ENCODE results near the gene SMOC2.

SMOC2 gene

DNA sequence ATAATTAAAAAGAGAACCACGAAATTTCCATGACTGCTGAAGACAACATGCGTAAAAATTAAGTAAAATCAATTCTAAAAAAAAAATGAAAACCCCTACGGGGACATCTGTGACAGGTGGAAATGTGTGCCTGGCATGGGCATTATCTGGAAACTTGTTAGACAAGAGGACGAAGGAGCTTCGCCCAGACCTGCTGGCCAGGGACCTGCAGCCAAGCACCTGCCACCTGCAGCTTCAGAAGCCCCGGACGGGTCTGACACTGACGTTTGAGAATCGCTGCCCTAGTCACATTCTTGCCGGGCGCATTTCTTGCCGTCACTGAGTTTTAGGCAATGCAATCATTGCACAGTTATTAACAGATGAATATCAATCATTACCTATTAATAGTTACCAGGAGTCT is 140.3 kb downstream of the SMOC2 start:
- FAIRE-seq = no peak

DNA sequence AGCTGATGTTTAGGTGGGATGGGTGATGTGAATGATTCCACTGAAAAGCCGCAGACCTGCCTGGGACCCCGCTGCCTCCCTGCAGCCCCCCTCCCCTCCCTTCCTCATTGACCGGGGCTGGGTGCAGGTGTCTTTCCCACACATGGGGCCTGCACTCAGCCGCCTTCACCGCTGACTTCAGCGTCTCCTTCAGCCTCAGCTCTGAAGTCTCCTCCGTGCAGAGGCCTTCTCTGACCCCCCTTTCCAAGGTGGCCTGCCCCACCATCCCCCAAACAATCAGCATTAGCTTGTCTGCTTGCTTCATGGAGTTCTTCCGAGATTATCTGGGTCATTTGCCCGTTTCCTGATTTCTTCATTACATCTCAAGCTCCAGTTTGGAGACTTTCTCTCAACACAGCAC is 140.7 kb downstream of the SMOC2 start:
- FAIRE-seq = no peak

DNA sequence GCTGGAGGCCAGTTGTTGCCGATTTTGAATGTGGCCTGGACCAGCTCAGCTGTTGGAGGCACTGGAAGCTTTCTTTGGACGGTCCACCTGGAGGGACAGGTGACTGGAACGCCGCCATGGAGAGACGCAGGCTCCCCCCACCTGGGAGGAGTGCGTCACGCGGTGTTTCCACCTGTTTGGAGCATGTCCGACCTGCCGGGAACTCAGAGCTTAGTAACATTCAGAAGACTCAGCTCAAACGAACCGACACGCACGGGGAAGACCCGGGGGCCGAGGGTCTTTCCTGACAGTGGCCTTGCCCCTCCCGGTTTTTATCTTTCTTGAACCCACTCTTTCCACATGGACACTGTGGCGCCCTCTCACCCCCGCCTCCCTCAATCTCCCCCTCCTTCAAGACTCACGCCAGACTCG is 141.6 kb downstream of the SMOC2 start:
- FAIRE-seq = no peak

DNA sequence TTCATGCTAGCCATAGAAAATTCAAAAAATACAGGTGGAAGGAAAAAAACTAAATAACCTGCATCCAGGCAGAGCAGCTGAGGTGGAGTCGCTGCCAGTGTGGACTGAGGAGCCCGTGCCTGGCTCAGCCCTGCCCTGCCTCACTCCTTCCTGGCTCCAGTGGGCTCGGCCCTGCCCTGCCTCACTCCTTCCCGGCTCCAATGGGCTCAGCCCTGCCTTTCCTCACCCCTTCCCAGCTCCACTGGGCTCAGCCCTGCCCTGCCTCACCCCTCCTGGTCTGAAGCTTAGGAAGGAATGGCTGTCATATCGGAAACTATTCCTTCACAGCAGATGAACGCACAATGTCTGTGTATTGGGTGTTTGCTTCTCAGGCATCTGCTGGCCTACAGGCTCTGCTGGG is 142.1 kb downstream of the SMOC2 start:
- FAIRE-seq = no peak

DNA sequence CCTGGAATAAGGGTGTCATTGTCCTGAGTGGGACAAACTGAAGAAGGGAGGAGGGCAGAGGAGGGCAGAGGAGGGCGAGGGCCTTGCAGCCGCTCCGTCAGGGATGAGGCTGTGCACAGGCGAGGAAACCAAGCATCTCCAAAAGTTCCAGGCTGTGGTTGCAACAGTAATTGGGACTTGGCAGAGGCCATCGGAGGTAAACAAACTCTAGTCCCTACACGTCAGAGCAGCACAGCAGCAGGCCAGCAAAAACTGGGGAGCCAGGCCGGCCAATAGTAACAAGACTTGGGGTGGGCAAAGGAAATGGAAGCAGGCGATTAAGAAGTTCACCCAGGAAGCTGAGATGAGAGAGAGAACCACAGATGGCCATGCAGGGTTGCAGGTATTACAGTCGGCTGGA is 142.8 kb downstream of the SMOC2 start:
- no peak for FAIRE-seq

DNA sequence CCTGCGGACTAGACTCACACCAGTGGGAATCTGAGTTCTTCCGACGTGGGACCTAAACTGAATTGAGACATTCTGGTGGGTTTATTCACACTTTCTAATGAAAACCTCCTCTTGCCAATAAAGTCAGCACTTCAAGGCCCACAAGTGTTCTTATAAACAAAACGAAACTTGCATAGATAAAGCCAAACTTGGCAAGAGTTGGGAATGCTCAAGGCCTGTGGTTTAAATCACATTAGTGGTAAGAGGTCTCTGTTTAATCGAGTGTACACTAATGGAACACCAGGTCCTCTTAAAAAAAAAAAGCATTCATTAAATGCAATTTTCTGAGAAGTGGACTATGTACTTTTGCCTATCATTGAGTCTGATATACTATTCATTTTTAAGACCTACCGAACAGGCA is 143.3 kb downstream of the SMOC2 start:
- no peak for FAIRE-seq

DNA sequence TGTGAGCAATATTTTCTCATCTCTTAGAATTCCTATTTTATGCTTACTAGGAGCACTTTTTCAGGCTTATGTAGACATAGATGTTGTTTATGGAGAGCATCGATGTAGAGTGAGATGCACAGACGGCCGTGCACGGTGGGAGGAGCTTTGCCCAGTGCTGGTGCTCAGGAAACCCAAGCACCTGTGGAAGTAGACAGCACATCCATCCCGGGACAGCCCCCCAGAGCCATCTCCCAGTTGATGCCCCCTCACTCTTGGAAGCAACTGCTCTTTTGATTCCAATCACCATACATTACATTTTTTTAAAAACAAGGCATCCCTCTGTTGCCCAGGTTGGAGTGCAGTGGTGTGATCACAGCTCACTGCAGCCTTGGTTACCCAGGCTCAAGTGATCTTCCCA is 143.7 kb downstream of the SMOC2 start:
- no peak for FAIRE-seq

DNA sequence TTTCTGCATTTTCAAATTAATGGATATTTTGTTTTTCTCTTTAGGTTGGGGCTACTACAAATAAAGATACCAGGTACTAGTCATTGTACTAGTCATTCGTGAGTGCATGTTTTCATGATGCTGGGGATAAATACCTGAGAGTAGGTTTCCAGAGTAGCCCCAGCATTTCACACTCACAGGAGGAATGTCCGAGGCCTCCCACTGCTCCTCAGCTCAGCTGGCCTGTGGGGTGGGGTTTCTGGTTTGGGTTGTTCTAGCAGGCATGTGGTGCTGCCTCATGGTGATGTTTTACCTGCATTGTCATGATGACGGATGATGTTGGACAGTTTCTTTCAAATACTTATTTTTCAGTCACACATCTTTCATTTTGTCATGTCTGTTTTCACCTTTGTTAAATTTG is 144.5 kb downstream of the SMOC2 start:
- FAIRE-seq = no peak

DNA sequence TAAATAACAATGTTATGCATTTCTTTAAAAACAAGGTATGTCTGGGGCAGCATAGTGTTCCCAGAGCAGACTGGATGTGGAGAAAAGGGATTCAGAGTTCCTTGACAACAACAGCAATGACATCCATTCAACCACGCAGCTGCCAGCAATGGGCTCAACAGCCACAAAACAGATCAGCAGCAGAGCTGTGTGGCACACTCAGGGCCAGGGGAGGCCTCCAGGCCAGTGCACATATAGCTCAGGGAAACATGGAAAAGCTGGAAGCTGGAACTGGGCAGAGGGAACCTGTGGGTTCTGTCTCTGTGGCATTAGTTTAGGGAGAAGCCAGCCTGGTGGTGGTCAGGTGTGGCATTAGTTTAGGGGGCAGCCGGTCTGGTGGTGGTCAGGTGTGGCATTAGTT is 148.3 kb downstream of the SMOC2 start:
- FAIRE-seq = no peak

DNA sequence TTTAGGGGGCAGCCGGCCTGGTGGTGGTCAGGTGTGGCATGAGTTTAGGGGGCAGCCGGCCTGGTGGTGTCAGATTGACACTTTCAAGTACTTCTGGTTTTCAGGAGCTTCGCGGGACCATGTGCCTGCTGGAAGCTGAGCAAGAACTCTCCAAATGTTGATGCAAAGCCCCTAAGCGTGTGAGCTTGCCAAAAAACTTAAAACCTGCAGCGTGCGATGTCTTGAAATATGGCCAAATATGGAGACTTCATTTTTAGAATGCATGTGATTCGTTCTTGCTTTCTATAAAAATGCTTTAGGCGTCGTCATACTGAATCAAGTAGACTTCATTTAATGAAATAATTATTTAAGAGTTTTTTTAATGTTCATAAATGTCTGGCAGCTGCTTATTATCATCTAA is 149.4 kb downstream of the SMOC2 start:
- FAIRE-seq = no peak

DNA sequence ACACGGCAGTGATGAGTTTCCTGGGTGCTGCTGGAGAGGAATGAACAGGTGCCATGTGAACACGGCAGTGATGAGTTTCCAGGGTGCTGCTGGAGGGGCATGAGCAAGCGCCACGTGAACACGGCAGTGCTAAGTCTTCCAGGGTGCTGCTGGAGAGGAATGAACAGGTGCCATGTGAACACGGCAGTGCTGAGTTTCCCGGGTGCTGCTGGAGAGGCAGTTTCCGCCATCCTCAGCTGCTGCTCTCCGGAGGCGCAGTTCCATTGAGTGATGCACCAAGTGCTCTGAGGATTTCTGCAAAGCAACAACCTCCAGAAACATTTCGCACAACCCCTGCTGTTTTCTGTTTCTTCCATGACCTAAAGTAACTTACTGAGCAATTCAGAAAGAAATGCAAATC is 155.4 kb downstream of the SMOC2 start:
- FAIRE-seq = no peak

DNA sequence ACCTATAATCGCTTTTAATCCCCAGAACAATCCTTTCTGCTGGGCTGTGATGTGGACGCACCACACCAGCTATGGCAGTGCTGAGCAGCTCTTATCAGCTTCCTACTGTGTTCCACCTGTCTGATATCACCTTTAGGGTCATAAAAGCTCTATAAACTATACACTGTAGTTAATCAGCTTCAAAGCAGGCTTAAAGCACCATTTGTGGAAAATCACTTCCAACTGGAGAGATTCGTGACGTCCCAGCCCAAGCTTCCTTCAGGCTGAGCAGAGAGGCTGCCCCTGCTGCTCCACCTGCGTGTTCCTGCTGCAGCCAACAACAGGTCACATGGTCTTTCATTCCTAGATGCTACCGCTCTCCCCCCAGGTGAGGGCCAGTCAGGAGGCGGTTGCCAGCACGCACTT is 156.5 kb downstream of the SMOC2 start:
- FAIRE-seq = no peak

DNA sequence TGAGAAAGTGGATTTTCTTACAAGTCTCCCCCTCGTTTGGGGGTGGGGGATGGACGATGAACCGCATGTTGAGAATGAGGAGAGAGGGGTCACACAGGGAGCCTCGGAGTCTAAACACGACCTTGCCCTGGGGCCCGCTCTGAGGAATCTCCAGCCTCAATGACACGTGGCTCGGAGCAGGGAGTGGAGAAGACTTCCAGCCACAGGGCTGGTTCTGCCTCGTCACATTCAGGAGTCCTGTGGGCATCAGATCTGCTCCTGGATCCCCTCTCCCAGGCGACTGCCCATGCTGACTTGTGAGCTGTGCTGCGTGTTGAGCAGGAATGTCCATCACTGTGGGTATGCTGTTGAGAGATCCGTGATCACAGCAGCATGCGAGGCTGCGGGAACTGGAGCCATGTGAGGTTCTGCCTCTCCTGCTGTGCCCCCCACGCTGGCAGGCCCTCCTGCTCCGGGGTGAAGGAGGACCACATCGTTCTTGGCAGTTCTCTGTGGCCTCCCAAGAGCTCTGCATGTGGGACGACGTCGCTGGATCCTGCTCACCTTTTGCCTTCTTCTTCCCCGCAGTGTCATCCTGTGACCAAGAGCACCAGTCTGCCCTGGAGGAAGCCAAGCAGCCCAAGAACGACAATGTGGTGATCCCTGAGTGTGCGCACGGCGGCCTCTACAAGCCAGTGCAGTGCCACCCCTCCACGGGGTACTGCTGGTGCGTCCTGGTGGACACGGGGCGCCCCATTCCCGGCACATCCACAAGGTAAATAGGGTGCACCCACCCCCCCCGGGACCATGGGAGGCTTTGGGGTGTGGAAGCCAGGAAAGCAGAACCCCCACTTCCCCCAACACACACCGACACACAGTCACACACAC is 157.5 kb downstream of the SMOC2 start:
- no peak for FAIRE-seq

DNA sequence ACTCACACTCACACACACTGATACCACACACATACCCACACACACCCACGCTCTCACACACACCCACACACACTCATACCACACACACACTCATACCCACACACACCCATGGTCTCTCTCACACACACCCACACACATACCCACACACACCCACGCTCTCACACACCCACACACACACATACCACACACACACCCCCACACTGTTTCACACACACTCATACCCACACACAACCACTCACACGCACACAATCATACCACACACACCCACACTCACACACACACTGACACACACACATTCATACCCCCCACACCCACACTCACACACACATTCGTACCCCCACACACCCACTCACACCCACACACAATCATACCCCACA is 158.1 kb downstream of the SMOC2 start:
- FAIRE-seq = no peak

DNA sequence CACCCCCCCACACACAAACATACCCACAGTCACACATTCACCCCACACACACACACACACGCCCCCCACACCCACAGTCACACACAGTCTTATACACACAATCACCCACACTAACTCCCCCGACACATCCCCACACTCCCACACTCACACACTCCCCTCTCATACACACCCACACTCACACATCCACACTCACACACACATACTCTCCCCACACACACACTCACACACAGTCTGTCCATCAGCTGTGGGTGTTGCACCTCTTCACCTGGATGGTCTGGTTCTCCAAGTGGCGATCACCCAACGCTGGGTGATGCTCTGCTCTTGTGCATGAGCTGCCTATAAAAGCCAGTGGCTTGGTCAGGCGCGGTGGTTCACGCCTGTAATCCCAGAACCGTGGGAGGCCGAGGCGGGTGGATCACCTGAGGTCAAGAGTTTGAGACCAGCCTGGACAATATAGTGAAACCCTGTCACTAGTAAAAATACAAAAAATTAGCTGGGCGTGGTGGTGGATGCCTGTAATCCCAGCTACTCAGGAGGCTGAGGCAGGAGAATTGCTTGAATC is 158.9 kb downstream of the SMOC2 start:
- FAIRE-seq = no peak

DNA sequence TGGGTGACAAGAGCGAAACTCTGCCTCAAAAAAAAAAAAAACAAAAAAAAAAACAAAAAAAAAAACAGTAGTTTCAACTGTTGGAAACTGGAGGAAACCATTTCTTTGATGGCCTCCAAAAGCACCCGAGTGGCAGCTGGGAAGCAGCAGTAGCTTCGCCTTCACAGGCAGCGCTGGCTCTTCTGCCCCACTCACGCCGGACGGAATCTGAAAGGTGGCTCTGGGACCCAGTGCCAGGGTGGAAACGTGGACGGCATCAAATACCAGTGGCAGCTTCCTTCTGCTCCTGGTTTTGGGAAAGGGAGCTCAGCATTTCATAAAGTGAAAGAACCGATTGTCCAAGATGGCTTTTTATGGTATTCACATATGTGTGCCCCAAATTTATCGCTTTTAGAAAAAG is 159.4 kb downstream of the SMOC2 start:
- no peak for FAIRE-seq

DNA sequence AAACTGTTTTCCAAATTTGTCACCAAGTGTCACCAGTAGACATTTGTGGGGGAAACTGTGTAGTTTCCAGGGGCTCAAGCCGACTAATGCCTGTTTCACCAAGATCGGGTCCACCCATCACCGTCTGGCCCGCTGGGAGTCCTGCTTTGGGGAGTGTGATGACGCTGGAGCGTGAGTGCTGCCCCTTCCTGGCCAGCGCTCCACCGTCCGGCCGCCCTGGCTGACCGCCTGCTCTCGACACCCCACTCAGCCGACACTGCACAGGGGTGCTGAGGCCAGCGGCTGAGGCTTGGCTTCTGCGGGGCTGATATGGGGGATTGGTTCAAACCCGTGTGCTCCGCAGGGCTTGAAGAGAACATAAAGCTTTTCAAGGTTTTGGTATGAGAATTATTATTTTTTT is 160.1 kb downstream of the SMOC2 start:
- FAIRE-seq = no peak

DNA sequence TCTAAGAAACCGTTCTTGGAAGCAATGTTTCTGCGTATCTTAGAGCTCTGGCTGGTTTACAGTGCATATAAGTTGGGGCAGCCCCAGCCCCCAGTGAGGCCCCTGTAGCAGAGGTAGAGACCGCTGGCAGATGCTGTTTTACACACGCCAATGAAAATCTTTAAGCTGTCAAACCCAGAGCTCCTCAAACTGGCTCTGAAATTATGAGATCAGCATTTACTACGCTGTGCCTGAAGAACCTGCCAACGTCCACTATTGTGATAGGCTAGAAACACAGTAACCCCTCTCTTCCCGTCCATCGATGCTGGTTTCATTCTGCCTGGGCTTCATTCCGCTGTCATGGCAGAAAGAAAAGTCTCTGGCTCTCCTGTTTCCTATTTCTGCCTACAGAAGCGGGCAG is 160.6 kb downstream of the SMOC2 start:
- no peak for FAIRE-seq

DNA sequence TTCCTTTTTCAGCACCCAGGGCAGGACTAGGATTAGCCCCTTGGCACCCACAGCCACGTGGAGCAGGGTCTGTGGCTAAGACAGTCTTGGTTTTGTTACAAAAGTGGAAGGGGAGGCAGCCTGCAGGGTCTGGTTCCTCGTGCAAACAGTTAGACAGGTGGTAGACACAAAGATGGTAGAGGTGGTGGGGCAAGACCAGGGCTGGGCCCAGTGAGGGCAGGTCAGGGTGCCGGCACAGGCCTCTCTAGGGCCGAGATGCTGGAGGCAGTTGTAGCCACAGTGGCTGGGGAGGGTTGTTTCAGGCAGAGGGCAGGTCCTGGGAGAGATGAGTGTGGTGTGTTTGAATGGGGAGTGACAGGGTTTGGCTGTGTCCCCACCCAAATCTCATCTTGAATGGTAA is 161.6 kb downstream of the SMOC2 start:
- no peak for FAIRE-seq

DNA sequence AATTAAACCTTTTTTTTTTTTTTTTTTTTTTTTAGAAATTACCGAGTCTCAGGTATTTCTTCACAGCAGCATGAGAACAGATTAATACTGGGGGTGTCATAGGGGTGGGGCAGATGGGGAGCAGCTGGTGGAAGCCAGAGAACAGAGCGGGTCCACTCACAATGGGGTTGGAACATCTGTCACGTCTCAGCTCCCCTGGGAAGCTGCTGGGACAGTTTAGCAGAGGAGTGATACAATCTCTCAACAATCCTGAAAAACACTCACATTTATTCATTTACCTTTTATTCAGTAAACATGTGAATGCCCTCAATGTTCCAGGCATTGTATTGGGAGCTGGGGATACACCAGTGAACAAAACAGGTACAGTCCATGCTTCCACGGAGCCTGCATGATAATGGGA is 162.2 kb downstream of the SMOC2 start:
- no peak for FAIRE-seq

DNA sequence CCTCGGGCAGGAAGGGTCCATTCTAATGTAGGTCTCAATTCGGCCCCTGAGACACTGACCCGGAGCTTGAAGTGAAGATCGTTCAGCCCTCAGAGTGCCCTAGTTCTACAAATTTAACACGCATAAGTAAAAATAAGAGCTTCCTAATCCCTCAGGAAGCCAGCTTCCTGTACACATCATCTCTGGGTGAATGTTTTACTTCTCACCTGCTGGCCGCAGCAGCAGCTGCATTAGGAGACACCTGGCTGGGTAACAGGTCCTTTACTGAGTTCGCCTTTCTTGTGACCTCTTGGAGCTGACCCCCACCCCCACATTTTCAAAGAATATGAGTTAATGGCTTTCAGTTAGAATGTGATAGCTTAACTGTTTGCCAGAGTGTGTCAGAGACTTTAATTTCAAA is 165.0 kb downstream of the SMOC2 start:
- FAIRE-seq = no peak

DNA sequence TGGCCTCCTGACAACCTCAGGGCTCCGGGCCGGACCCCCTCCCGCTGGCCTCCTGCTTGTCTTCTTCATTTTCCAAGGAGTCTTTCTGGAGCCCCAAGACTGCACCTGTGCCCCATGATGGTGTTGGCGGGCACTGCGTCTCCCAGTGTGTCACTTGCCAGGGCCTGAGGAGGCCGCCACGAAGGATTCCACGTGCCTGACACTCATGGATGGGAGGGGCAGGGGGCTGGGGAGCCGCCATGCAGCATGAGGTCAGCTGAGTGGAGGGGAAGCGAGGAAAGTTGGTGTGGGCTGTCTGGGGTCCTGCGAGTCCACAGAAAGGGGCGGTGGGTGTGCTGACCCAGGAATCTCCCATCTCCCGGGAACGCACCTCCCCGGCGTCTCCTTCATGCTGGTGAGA is 165.7 kb downstream of the SMOC2 start:
- no peak for FAIRE-seq

DNA sequence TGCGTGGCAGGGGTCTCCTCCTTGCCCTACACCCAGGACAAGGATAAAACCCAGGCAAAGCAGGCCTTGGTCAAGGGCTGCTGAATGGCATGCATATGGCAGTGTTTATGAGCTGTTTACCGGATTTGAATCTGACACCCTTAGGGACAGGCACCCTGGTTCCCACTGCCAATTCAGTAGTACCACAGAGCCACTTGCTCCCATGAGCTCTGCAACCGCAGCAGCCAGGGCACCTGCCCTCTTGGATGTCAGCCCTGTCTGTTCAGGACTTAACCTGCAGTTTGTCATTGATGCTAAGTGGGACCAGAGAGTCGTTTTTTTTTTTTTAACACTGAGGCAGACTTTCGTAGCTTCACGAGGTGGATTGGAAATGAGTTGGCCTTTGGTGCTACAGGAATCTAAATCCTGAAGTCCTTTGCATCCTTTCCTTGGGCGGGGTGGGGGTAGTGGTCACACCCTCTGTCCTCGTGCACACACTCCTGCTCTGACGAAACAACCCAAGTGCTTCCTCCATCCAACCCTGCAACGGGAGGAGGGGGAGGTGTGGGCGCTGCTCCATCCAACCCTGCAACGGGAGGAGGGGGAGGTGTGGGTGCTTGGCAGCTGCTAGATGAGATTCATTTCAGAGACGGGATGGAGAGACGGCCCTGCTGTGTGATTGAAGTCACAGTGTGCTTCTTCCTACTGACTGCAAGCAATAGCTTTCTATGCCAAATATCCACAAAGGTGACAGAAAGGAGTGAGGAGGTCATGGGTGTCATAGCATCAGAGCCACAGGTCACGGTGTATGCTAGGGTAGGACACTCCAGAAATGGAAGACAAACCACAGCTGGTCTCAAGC is 166.5 kb downstream of the SMOC2 start:
- no peak for FAIRE-seq

DNA sequence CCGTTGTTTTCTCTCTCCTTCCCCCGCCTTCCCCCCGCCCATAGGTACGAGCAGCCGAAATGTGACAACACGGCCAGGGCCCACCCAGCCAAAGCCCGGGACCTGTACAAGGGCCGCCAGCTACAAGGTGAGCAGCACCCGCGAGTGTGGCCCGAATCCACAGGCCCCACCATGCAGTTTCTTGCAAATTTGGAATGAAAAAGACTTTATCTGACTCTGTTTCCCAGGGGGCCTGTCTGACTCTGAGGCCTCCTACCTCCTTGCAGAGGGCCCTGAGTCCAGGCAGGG is 167.1 kb downstream of the SMOC2 start:
- FAIRE-seq = no peak
